GM12878 (cell line): ENCODE measurements around the gene KRTAP3-2. TPM values are rescaled to one million over a fixed set of nuclear protein-coding genes. Genes with fewer than 3 reads are reported as not detected.

Experiments used
- ATAC-seq: fragments of 200-7000 bp; cut with Tn5 transposase; 3 replicates; pipeline ENCODE4 v1.9.1; 2020; ENCODE audit warnings: mild to moderate bottlenecking, moderate library complexity
- BruUV-seq: library from RNA; stranded (reverse); fragments of 400-500 nt; replicated peaks from 2 replicates; lab custom pipeline; 2021; lab: Mats Ljungman, UMichigan
- CTCF ChIA-PET: fragments of 300-600 bp; sonication (Branson Sonifier 250); formaldehyde crosslinking; extraction: SDS; loops from one replicate; lab custom pipeline; 2021; ENCODE audit warnings: inconsistent platforms; lab: Yijun Ruan, JAX
- POLR2A ChIA-PET: fragments of 350-600 bp; formaldehyde crosslinking; extraction: SDS; loops from one replicate; lab custom pipeline; 2021; ENCODE audit warnings: inconsistent platforms; lab: Charles Lee
- RAD21 ChIA-PET: fragments of 300-600 bp; sonication (Branson Sonifier 250); formaldehyde crosslinking; loops from one replicate; lab custom pipeline; 2023; ENCODE audit warnings: antibody characterized with exemption; ENCODE audit not compliant: unreplicated experiment; lab: Charles Lee
- SMC1A ChIA-PET: fragments of 300-600 bp; sonication (Branson Sonifier 250); formaldehyde crosslinking; loops from one replicate; lab custom pipeline; 2023; ENCODE audit not compliant: unreplicated experiment, uncharacterized antibody; lab: Charles Lee
- DNase-seq: peaks from one replicate; pipeline ENCODE4 v3.0.0-alpha.2; 2011; ENCODE audit warnings: low read depth, low spot score
- FAIRE-seq: peaks from 3 replicates; lab custom pipeline; 2011; peaks lifted over from hg19 to GRCh38; lab: Jason Lieb, UNC
- H2AFZ ChIP-seq: 2 replicates; pipeline ENCODE4 v1.6.0; 2011; ENCODE audit warnings: low read depth, low read length, control low read depth; ENCODE audit not compliant: control insufficient read depth
- H3K27ac ChIP-seq: 2 replicates; pipeline ENCODE4 v1.5.1; 2011; ENCODE audit warnings: control low read depth; ENCODE audit not compliant: control insufficient read depth, insufficient read depth
- H3K27me3 ChIP-seq, 2 experiments: replicated peaks in 1 of 2; 2 replicates each; pipeline versions ENCODE4 v1.6.0 to v1.6.1; 2011; ENCODE audit warnings: low read length in 1 of 2; ENCODE audit not compliant: control insufficient read depth in 2 of 2, insufficient read depth in 2 of 2
- H3K36me3 ChIP-seq, 2 experiments: 2 replicates each; pipeline ENCODE4 v1.5.1; 2011; ENCODE audit warnings: low read length in 1 of 2; ENCODE audit not compliant: control insufficient read depth in 2 of 2, insufficient read depth in 2 of 2
- H3K4me1 ChIP-seq: 2 replicates; pipeline ENCODE4 v1.6.1; 2011; ENCODE audit warnings: mild to moderate bottlenecking, low read length, moderate library complexity, mixed read lengths; ENCODE audit not compliant: control insufficient read depth, insufficient read depth
- H3K4me2 ChIP-seq: 2 replicates; pipeline ENCODE4 v1.6.0; 2011; ENCODE audit warnings: control low read depth; ENCODE audit not compliant: control insufficient read depth, insufficient read depth
- H3K4me3 ChIP-seq: fragments of 200-600 bp; sonication (generic); 2 replicates; pipeline ENCODE4 v1.5.1; 2016
- H3K79me2 ChIP-seq: 2 replicates; pipeline ENCODE4 v1.6.0; 2011; ENCODE audit warnings: low read length; ENCODE audit not compliant: control insufficient read depth, insufficient read depth
- H3K9ac ChIP-seq: 2 replicates; pipeline ENCODE4 v1.8.0; 2011; ENCODE audit warnings: low read length, control low read depth, mixed read lengths; ENCODE audit not compliant: control insufficient read depth, insufficient read depth
- H3K9me3 ChIP-seq: replicated peaks from 3 replicates; pipeline ENCODE4 v1.5.1; 2011; ENCODE audit warnings: mild to moderate bottlenecking, low read length; ENCODE audit not compliant: control insufficient read depth, insufficient read depth
- H4K20me1 ChIP-seq: 2 replicates; pipeline ENCODE4 v1.6.0; 2011; ENCODE audit not compliant: control insufficient read depth, insufficient read depth
- CHD4 ChIP-seq: fragments of 200-600 bp; sonication (generic); IDR thresholded peaks from 2 replicates; pipeline ENCODE4 v1.6.1; 2016; ENCODE audit warnings: mild to moderate bottlenecking
- EP300 ChIP-seq, 2 experiments: fragments of 150-350 bp in 1 of 2; IDR thresholded peaks; 2 replicates each; pipeline ENCODE4 v1.6.1; 2011 to 2012; ENCODE audit warnings: low read depth in 2 of 2, low read length in 2 of 2, borderline replicate concordance in 1 of 2, improper control_type of control experiment in 1 of 2, inconsistent platforms in 1 of 2; ENCODE audit not compliant: control insufficient read depth in 1 of 2
- HCFC1 ChIP-seq: fragments of 150-350 bp; IDR thresholded peaks from 2 replicates; pipeline ENCODE4 v1.6.1; 2014; ENCODE audit warnings: low read length
- NFYA ChIP-seq: IDR thresholded peaks from 2 replicates; pipeline ENCODE4 v1.6.1; 2011; ENCODE audit warnings: low read depth, mild to moderate bottlenecking, low read length, improper control_type of control experiment, borderline replicate concordance
- NR2F1 ChIP-seq: fragments of 450-650 bp; conservative IDR thresholded peaks from 2 replicates; pipeline ENCODE4 v1.6.1; 2017; ENCODE audit warnings: mild to moderate bottlenecking
- SMARCA5 ChIP-seq: fragments of 450-650 bp; IDR thresholded peaks from 2 replicates; pipeline ENCODE4 v1.6.1; 2017; ENCODE audit warnings: mild to moderate bottlenecking
- YBX1 ChIP-seq: fragments of 450-650 bp; IDR thresholded peaks from 2 replicates; pipeline ENCODE4 v1.6.1; 2016; ENCODE audit warnings: antibody characterized with exemption
- WGBS: methylation state at CpG from one replicate; pipeline ENCODE4 v1.1.6; 2016; ENCODE audit warnings: low lambda C conversion rate; ENCODE audit not compliant: insufficient replicate concordance, insufficient coverage; ENCODE audit errors: missing lambda C conversion rate; 5-methylcytosine and 5-hydroxymethylcytosine counted together
- in situ Hi-C: fragments of 300-500 bp; cut with MboI; formaldehyde crosslinking; loops from 9 replicates; pipeline ENCODE4 v1.14.3; 2018; ENCODE audit warnings: mixed read lengths
- intact Hi-C: fragments of 100-400 bp; cut with micrococcal nuclease; formaldehyde crosslinking; loops from one replicate; pipeline ENCODE4 v1.14.2; 2022; ENCODE audit not compliant: unreplicated experiment
- polyA plus RNA-seq, 11 experiments: library from polyadenylated mRNA; depleted of rRNA in 4 of 11; unstranded in 6 of 11; stranded (reverse) in 5 of 11; fragments of >200 nt; fragmentation: Nextera tagmentation in 4 of 11; fragmentation: Illumina TruSeq in 1 of 11; extraction: Ambion mirVana in 4 of 11; extraction: Trizol in 1 of 11; gene quantifications; 1 replicate in 1 of 11; 2 replicates in 10 of 11; pipeline versions ENCODE4 v1.2.1 to v1.2.3, GENCODE V29; 2011 to 2016; ENCODE audit warnings: inconsistent platforms in 2 of 11, missing spikeins in 2 of 11, low read depth in 1 of 11
- total RNA-seq, 4 experiments: library from RNA; depleted of rRNA in 3 of 4; stranded (reverse); fragments of >200 nt in 3 of 4; fragmentation: Illumina TruSeq in 1 of 4; extraction: Trizol in 1 of 4; gene quantifications; 2 replicates each; pipeline versions ENCODE4 v1.2.1 to v1.2.3, GENCODE V29; 2013 to 2021
- TF ChIP-seq, protein P1 (sequence below): IDR thresholded peaks from 2 replicates; pipeline ENCODE4 v1.6.1; 2012; ENCODE audit warnings: mild to moderate bottlenecking, low read depth, low read length
- TF ChIP-seq, protein P2 (sequence below): IDR thresholded peaks from 2 replicates; pipeline ENCODE4 v1.6.1; 2011; ENCODE audit warnings: borderline replicate concordance, low read depth, mild to moderate bottlenecking, moderate library complexity, mixed read lengths, low read length; ENCODE audit not compliant: insufficient read depth; ENCODE audit errors: extremely low read length
- TF ChIP-seq, protein P3 (sequence below): IDR thresholded peaks from 2 replicates; pipeline ENCODE4 v1.6.1; 2011; ENCODE audit warnings: low read depth, mild to moderate bottlenecking, low read length, moderate library complexity, borderline replicate concordance; ENCODE audit errors: extremely low read depth
- TF ChIP-seq, protein P4 (sequence below): fragments of 450-650 bp; IDR thresholded peaks from 2 replicates; pipeline ENCODE4 v1.6.1; 2018; ENCODE audit warnings: mild to moderate bottlenecking, low read depth, moderate library complexity; ENCODE audit not compliant: partially characterized antibody

KRTAP3-2 gene
- total and polyA plus RNA-seq, 10 of the 15 experiments (the other 5 are each of a cell fraction or from before 2014, with no cell fraction given), result not detected

DNA sequence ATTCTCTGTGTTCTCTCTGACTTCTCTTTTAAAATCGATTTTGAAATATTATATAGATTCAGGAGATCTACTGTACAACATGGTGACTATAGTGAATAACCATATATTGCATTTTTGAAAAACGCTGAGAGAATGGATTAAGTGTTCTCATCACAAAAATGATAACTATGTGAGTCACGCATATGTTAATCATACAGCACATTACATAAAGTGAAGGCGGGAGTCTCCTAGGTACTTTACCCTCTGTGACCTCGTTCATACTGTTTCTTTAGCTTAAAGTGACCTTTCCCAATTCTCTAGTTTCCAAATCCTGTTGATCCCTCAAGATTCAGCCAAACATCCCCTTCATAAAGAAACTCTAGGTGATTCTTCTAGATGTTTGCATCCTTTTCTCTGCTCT lies 3.1 kb upstream of the KRTAP3-2 start:
- POLR2A ChIA-PET, result no interaction called here
- WGBS, result 36% methylated on average over 5 of the region's 5 CpGs

More for the DNA sequence above, 3.1 kb upstream of the KRTAP3-2 start:
- ChIA-PET CTCF (no interaction called here), RAD21 (no interaction called here), SMC1A (no interaction called here)
- in situ Hi-C loops, result no loop called here
- Histone ChIP-seq H3K4me2 (no peak overlapping the region), H4K20me1 (no peaks in the 10 kb centered on the region), H3K27ac (no peak overlapping the region), H3K27me3 (no peaks in the 10 kb centered on the region; a peak in 2 of 4 replicates), H3K9me3 (no peaks in the 10 kb centered on the region), H3K4me3 (no peak overlapping the region), H2AFZ (no peak overlapping the region), H3K4me1 (no peaks in the 10 kb centered on the region), H3K36me3 (no peaks in the 10 kb centered on the region), H3K79me2 (no peaks in the 10 kb centered on the region), H3K9ac (no peak overlapping the region)
- no peak for DNase-seq
- no peak for FAIRE-seq
- intact Hi-C loops, result no loop called here
- TF ChIP-seq, protein P1, sequence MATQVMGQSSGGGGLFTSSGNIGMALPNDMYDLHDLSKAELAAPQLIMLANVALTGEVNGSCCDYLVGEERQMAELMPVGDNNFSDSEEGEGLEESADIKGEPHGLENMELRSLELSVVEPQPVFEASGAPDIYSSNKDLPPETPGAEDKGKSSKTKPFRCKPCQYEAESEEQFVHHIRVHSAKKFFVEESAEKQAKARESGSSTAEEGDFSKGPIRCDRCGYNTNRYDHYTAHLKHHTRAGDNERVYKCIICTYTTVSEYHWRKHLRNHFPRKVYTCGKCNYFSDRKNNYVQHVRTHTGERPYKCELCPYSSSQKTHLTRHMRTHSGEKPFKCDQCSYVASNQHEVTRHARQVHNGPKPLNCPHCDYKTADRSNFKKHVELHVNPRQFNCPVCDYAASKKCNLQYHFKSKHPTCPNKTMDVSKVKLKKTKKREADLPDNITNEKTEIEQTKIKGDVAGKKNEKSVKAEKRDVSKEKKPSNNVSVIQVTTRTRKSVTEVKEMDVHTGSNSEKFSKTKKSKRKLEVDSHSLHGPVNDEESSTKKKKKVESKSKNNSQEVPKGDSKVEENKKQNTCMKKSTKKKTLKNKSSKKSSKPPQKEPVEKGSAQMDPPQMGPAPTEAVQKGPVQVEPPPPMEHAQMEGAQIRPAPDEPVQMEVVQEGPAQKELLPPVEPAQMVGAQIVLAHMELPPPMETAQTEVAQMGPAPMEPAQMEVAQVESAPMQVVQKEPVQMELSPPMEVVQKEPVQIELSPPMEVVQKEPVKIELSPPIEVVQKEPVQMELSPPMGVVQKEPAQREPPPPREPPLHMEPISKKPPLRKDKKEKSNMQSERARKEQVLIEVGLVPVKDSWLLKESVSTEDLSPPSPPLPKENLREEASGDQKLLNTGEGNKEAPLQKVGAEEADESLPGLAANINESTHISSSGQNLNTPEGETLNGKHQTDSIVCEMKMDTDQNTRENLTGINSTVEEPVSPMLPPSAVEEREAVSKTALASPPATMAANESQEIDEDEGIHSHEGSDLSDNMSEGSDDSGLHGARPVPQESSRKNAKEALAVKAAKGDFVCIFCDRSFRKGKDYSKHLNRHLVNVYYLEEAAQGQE, result no peak
- TF ChIP-seq, protein P2, sequence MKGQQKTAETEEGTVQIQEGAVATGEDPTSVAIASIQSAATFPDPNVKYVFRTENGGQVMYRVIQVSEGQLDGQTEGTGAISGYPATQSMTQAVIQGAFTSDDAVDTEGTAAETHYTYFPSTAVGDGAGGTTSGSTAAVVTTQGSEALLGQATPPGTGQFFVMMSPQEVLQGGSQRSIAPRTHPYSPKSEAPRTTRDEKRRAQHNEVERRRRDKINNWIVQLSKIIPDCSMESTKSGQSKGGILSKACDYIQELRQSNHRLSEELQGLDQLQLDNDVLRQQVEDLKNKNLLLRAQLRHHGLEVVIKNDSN, result no peak
- no peak for TF ChIP-seq SMARCA5
- TF ChIP-seq, protein P3, sequence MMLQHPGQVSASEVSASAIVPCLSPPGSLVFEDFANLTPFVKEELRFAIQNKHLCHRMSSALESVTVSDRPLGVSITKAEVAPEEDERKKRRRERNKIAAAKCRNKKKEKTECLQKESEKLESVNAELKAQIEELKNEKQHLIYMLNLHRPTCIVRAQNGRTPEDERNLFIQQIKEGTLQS, result no peak
- TF ChIP-seq, protein P4, sequence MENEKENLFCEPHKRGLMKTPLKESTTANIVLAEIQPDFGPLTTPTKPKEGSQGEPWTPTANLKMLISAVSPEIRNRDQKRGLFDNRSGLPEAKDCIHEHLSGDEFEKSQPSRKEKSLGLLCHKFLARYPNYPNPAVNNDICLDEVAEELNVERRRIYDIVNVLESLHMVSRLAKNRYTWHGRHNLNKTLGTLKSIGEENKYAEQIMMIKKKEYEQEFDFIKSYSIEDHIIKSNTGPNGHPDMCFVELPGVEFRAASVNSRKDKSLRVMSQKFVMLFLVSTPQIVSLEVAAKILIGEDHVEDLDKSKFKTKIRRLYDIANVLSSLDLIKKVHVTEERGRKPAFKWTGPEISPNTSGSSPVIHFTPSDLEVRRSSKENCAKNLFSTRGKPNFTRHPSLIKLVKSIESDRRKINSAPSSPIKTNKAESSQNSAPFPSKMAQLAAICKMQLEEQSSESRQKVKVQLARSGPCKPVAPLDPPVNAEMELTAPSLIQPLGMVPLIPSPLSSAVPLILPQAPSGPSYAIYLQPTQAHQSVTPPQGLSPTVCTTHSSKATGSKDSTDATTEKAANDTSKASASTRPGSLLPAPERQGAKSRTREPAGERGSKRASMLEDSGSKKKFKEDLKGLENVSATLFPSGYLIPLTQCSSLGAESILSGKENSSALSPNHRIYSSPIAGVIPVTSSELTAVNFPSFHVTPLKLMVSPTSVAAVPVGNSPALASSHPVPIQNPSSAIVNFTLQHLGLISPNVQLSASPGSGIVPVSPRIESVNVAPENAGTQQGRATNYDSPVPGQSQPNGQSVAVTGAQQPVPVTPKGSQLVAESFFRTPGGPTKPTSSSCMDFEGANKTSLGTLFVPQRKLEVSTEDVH, result no peak
- TF ChIP-seq HCFC1, result no peak
- TF ChIP-seq CHD4, result no peak
- TF ChIP-seq YBX1, result no peak
- TF ChIP-seq EP300 (IDR thresholded peaks at IDR 0.05; ENCODE audit: borderline replicate concordance in 1 of 2, control insufficient read depth in 1 of 2, low read depth in 2 of 2, low read length in 2 of 2), result no peak
- TF ChIP-seq NR2F1, result no peak
- no peak for TF ChIP-seq NFYA
- BruUV-seq, result no TSS peak
- no peak for ATAC-seq
